HG03045 (cell line): Measurements from ENCODE around the gene SLC16A3.
A peak's percentile ranks its signal among the peaks of the same experiment; 100 is the strongest.
"Not testable (repeated sequence)": the region's sequence is repeated elsewhere in the genome, so short reads cannot be mapped to it uniquely, and the experiment has no call there.

ENCODE experiments used
- ATAC-seq: cut with Tn5 transposase; IDR thresholded peaks from one replicate; pipeline ENCODE4 v1.9.1; 2021; ENCODE audit warnings: mild to moderate bottlenecking, moderate library complexity; ENCODE audit not compliant: unreplicated experiment

Gene SLC16A3

DNA sequence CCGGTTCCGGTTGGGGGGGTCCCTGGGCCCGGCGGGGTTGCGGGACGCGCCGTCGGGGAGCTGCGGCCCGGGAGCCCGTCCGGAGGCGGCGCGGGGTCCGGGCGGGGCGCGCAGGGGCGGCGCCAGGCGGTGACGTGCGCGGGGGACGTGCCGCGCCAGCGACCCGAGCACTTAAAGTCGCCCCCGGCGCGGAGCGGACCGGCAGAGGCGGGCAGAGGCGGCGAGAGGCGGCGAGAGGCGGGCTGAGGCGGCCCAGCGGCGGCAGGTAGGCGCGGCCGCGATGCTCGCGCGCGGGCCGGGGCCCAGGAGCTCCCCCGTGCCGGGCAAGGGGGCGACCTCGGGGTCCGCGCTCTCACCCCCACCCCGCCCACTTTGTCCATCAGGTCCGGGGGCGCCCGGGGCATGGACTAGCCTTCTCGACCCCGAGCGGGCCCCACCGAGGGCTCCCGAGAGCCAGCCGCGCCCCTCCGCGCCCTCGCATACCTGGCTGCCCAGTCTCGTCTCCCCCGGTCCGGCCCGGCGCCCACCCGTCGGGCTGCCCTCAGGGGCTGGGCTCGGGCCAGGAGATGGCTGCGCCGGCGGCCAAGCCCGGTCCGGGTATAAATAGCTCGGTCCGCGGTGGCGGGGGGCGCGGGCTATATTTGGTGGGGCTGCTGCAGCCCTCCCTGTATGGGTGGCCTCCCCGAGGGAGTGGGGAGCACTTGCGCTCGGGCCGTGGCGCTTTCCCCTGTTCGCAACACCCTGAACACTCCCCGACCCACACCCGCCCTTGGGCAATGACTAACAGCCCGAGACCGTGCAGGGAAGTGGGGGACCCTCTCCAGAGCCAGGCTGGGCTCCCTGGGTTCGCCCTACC lies at the start of gene SLC16A3:
SLC16A3 (plus strand) TSS at position 201 of the 856 bp plus-strand sequence. CDS start 6,967 bp downstream, outside the sequence.
- peak; percentile 45 for ATAC-seq

- no peak for ATAC-seq
Measured at GRCh38 chr17:82179412-82179811, 49.4 kb upstream of the SLC16A3 start.

- no peak for ATAC-seq
Measured at GRCh38 chr17:82179946-82180475, 48.8 kb upstream of the SLC16A3 start.

GRCh38 chr17:82180776-82181528 lies 47.9 kb upstream of the SLC16A3 start:
- ATAC-seq, result no peak

- no peak for ATAC-seq
Measured at GRCh38 chr17:82184761-82185160, 44.1 kb upstream of the SLC16A3 start.

DNA sequence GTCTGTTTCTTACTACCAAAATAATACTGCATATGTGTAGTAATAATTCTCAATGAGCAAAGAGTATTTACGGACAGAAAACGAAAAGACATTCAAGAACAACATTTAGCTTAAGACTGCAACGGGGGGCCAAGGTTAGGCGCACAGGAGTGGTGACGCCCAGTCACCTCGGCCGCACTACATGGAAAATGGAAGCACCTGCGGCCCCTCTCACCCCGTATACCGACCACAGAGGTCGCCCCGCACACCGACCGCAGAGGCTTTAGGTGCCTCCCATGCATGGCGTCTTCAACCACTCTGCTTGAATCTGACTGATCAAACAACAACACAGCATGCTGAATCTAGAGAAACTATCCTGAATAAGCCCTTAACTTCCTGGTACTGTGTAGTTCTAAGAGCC lies 42.6 kb upstream of the SLC16A3 start:
- no peak for ATAC-seq

GRCh38 chr17:82187500-82187899 lies 41.3 kb upstream of the SLC16A3 start:
- ATAC-seq, result no peak

GRCh38 chr17:82188001-82188961 lies 40.6 kb upstream of the SLC16A3 start:
- no peak for ATAC-seq

DNA sequence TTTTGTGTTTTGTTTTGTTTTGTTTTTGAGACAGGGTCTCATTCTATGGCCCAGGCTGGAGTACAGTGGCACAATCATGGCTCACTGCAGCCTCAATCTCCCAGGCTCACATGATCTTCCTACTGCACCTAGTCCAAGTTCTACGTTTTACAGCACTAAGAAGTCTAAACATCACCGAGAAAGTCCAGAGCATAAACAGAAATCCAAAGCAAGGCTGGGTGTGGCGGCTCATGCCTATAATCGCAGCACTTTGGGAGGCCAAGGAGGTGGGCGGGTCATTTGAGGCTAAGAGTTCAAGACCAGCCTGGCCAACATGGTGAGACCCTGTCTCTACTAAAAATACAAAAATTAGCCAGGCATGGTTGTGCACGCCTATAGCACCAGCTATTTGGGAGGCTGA lies 35.8 kb upstream of the SLC16A3 start:
- not testable (repeated sequence) for ATAC-seq

- ATAC-seq, result no peak
Measured at GRCh38 chr17:82193520-82194220, 35.2 kb upstream of the SLC16A3 start.

DNA sequence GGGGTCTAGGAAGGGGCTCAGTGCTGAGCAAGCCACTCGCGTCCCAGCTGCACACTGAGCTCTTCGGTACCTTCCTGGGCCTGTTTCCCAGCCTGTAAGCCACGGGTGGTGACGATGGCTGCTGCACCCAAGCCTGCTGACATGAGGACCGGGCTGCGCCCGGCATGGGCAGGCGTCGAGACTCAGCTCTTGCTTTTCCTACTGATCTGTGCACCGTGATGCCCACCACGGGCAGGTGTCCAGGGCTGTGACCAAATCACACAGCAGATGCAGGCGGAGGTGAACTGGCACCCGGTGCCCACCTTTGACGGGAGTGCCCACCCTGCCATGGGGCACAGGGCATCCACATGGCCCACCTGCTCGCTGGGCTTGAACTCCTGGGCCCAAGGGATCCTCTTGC lies 34.1 kb upstream of the SLC16A3 start:
- no peak for ATAC-seq

GRCh38 chr17:82195675-82196672 lies 32.9 kb upstream of the SLC16A3 start:
- no peak for ATAC-seq

DNA sequence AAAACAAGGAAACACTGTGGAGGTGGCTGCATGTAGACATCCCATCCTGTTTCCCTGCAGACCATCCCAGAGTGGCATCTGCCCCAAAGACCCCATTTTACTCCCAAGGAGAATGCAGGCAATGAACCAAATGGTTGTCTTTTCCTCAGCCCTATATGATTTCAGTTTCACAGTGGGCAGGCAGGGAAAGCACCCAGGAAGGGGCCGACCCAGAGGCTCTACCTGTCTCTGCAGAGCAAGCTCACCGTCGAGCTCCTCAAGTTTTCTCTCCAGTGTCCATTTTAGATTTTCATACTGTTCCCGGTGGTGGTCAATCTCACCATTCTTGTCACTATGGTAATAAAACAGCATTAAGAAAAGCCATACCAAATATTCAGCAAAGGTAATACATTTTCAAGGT lies 30.8 kb upstream of the SLC16A3 start:
- no peak for ATAC-seq

DNA sequence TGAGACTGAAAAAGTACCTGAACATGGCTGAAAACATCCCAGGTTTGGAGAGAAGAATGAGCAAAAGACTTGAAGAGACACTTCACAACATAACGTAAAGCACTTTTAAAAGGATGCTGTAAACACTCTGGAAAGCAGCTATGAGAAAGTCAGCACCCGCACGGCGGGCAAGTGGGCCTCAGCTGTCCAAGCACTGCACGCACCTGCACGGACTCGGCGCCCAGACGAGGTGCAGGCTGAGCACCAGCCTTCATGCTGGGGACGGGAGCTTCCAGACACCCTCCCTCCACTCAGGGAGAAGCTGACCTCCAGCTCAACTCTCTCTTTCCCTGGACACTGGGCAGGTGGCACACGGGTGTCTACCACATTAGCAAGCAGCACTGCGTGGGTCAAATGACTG lies 29.3 kb upstream of the SLC16A3 start:
- ATAC-seq, result no peak

DNA sequence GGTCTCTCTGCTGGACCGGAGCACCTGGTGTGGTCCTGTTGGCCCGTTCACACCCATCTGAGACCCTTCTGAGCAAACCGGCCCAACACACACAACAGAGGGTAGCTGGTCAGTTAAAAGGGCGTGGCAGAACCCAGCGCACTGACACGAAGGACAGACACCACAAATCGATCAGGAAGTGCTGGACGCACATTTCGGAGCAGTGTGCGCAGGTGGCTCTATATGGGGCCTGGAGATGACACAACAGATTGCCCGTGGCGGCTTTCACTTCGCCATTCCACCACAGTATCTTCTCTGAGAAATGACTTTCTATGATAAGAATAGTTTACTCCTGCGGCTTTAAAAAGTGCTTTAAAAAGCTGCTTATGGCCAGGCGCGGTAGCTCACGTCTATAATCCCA lies 28.7 kb upstream of the SLC16A3 start:
- no peak for ATAC-seq

- no peak for ATAC-seq
Measured at GRCh38 chr17:82200743-82201497, 27.9 kb upstream of the SLC16A3 start.

- ATAC-seq, result no peak
Measured at GRCh38 chr17:82201498-82201910, 27.3 kb upstream of the SLC16A3 start.

GRCh38 chr17:82202981-82203380 lies 25.9 kb upstream of the SLC16A3 start:
- ATAC-seq, result no peak
